ENCODE results near the gene CCDC9B.
A peak's percentile ranks its signal among the peaks of the same experiment; 100 is the strongest.

The CCDC9B gene

DNA sequence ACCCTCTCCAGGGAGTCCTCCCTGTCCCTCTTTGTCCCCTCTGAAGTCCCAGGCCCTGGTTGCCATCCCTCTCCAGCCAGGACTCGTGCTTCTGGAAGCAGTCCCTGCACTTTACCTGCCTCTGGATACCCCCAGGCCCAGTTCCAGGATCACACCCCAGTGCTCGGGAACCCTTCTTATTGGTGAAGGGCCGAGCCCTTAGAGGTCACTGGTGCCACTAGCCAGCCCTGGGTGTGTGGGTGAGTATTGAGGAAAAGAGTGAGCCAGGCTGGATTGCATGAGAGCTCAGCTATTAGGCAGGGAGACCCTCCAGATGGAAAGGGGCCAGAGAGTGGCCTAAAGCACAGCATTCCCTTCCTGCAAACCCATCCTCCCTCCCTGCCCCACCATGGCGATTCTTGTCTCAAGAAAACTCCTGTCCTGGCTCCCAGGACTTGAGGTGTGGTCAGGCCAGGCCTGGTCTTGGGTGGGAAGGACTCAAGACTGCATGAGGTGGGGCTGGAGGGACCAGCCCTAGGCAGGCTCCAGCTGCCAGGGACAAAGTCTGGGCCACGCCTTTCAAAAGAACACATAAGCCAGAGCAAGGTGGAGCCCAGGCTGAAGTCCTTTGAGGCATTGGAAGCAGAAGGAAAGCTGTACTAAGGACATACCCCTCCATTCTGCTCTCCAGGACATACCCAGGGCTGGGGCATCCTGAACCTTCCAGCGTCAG is 5.3 kb upstream of the CCDC9B start:
- no peak for DNase-seq

DNA sequence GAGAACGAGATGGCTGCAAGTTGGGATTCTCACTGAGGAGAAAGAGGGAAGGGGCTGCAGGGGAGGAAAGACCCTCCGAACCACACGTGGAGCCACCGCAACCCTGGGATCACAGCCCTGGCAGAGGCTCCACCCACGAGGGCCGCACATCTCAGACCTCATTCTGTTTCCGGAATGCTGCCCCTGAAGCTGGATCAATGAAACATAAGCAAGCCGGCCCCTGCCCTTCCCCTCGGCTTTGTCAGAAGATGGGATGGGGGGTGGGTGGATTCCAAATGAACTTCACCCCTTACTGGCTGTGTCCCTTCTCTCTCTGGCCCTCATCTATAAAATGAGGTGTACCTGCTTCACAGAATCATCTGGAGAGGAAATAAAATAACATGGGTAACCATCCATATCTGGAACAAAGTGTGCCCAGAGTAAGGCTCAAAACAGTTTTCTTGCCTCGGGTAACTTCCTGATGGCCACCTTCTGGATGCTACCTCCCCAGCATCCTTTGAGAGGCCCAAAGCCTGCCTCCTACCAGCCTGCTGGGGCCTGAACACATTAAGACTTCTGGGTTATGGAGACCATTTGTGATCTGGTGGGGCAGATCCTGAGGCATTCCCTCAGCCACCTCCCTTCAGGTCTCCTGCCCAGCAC is 4.6 kb upstream of the CCDC9B start:
- DNase-seq = no peak

DNA sequence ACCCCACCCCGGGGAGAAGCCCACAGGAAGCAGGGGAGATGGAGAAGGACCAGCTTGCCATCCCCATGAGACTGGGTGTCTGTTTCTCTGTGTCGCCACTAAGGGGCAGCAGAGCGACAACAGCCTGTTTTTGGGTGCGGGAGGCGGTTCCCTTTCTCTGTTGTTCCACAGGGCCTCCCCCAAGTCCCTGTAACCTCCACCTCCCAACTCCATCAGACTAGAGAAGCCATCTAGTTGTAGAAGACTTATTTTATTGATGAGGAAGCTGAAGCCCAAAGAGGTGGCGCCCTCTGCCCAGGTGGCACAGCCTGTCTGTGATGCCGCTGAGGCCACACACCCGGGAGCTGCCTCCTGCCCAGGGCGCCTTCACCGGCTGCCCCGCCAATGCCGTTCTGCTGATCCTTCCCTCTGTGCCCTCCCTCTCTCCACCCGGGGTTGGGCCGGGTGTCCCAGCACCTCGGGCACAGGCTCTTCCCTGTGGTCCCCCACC is 3.9 kb upstream of the CCDC9B start:
- peak in 38 of 51 donors; percentile 11 to 71 (median 38) for DNase-seq

DNA sequence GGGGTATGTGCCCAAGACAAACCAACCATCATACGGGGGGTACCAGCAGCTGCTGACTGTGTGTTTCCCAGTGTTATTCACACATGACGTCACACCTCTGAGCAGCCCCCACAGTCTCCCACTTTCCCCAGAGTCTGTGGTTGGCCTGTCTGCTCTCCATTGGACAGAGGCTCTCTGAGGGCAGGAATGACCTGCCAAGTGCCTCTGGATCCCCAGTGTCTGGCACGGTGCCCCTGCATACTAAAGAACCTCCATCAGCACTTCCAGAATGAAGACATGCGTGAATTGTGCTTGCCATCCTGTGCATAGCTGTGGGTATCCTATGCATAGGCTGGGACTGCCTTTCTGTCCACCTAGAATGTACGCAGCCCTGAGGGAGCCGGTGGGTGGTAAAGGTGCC is 3.5 kb upstream of the CCDC9B start:
- peak in 1 of 51 donors; percentile 41 for DNase-seq

DNA sequence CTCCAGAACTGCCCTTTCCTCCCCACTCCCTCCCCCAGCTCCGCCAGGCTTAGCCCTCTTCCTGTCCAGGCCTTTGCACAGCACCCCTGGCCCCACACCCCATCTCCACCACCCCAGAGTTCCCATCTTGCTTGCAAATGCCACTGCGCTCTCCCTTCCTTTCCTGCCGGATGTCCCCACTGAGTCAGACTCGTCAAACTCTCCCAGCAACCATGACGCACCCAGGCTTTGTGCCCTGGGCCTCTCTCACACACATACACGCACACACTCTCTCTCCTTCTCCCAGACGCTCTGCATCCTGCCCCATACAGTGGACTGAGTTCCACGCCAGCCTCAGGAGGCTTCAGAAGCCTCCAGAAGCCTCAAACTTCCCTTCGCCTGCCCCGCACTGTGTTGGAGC is 2.8 kb upstream of the CCDC9B start:
- DNase-seq = no peak

DNA sequence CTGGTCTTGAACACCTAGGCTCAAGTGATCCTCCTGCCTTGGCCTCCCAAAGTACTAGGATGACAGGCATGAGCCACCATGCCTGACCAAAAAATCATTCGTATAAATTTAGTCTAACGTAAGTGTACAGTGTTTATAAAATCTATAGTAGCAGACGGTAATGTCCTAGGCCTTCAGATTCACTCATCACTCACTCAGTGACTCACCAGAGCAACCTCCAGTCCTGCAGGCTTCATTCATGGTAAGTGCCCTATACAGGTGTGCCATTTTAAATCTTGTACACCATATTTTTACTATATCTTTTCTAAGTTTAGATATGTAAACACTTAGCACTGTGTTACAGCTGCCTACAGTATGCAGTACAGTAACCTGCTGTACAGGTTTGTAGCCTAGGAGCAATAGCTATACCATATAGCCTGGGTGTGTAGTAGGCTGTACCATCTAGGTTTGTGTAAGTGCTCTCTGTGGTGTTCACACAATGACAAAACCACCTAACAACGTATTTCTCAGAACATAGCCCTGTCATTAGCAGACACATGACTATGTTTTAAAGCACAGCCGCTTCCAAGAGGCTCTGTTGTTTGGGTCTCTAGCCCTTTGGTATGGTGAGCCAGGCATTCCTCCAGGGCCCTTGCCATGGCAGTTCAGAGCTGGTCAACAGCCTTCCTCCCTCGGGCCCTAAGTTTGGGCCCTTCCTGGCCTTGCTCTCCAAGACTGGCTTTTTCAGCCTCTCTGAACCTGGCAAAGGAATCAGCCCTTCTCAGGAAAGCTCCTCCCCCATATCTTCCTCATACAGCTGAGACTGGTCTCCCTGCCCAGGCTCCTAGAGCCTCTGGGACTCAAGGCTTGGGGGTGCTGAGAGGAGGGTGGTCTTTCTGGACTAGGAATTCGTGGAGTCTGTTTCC is 1.9 kb upstream of the CCDC9B start:
- DNase-seq = no peak

DNA sequence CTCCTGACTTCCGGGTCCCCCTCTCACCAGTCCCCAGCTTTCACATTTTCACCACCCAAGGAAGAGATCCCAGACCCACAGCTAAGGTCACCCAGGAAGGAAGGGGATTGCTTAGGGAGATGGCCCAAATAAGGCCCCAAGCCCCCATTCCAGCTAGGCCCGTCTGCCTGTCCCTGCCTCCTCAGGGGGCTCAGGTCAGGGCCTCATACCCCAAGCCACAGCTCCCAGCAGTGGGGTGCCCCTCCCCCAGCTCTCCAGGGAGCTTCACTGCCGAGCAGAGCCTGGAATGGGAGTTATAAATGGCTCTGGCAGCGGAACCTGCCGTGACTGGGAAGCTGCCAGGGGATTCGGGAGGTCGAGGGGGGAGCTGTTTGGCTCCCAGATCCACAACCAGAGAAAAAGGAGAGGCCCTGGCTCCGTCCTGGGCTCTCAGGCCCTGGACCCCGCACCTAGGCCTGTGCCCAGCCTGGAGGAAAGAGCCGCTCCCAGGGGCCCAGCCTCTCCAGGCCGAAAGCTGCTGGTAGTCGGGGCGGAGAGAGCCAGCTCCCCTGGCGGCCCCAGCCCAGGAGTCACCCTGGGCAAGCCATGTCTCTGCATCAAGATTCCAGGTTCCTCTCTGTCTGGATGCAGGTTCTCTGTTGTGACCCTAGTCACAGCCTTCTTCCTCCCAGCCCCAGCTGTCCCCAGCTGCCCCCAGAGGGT is 550 bp downstream of the CCDC9B start:
- DNase-seq = peak in 43 of 51 donors; percentile 36 to 94 (median 71)

DNA sequence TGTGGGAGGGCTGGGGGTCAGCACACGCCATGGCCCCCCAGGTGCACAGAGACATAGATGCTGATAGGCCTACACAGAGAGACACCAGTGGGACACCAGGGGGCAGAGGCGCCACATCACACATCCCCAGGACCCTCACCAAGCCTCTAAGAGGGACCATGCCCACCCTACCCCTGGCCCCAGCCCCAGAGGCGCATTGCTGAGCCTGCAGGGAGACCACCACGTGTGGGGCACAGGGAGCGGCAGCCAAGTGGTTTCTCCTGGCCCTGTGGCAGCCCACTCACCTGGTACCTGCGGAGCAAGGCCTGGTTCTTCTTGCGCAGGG is 1.2 kb downstream of the CCDC9B start:
- peak in 5 of 51 donors; percentile 20 to 46 (median 36) for DNase-seq

DNA sequence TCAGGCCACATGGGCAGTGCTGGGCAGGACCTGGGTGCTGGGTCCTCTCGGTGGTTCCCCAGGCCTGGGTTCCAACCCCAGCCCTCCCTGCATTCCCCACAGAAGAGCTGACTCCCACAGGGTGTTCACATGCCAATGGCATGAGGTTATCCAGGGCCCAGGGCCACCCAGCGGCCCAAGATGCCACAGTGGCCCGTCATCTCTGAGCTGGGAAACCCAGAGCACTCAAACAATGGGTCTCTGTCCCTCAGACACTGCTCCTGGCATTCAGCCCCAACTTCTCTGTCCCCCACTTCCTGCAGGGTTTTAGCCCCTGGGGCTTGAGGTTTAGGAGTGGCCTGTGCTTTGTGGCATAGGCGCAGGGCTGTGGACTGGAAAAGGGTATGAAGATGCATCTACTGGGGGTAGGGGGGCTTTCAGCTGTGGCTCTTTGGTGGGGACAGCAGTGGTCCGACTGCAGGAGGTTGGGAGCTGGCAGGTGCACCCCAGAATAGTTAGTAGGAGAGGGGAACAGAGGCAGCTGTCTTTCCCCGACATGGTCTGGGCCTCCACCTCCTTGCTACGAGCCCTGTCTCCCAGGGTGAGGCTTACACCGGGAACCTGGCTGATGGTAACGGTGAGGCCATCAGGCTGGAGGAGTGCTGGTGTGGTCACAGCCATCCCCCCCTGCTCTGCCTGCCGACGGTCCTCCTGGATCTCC is 1.7 kb downstream of the CCDC9B start:
- peak in 39 of 51 donors; percentile 8 to 79 (median 54) for DNase-seq

DNA sequence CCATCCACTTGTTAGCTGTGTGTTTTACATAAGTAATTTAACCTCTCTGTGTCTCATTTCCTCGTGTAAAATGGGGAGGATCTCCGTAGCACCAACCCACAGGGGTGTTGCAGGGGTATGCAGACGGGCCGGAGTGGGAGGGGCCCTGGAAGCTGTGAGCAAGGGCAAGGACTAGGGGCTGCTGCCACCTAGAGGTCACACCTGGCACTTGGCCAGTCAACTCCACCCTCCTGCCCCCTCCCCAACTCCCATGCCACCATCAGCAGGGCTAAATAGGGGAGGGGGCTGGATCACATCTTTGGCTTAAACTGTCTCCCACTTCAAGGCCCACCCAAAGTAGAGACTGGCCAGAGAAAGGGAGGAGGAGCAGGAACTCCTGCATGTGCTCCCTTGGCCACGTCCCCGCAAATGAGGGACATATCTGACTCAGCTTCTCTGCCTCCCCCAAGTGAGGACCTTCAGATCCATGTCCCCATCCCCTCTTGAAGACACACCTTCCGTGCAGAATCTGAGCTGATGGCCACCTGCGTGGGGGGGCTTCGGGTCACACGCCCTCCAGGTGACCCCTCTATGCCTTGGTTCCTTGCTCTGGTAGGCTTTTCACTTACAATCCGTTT is 2.6 kb downstream of the CCDC9B start:
- DNase-seq = peak in 37 of 51 donors; percentile 12 to 70 (median 36)

DNA sequence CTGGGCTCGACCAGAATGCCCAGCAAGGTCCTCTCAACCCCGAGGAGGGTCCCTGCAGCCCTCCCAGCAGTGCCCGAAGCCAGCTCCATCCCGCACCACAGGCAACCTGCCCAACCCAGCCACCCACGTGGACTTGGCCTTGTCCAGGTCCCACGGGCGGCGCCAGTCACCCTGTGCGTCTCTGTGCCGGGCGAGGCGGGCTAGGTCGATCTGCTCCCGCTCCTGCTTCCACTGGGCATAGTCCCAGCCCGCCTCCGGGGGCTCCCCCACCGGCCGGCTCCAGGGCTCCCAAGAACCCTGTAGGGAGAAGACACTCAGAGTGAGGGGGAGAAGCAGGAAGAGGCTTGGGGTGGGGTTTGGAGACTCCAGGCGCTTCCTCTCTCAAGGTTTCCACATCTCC is 3.1 kb downstream of the CCDC9B start:
- peak in 5 of 51 donors; percentile 10 to 31 (median 19) for DNase-seq

DNA sequence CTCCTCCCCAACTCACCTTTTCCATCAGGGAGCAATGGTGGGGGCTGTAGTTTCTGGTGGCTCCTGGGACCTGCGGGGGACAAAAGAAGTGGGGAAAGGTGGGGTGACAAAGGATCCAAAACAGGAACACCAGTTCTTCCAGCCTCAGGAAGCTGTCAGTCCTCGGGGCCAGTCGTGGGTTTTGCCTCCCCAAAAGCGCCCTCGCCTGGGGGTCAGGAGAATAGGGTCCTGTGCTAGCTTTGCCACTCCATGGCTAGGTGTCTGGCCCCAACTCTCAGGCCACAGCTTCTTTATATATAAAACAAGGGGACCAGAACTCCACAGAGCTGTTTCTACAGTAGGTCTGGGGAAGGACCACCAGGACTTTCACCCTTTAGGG is 4.0 kb downstream of the CCDC9B start:
- peak in 6 of 51 donors; percentile 7 to 29 (median 12) for DNase-seq

DNA sequence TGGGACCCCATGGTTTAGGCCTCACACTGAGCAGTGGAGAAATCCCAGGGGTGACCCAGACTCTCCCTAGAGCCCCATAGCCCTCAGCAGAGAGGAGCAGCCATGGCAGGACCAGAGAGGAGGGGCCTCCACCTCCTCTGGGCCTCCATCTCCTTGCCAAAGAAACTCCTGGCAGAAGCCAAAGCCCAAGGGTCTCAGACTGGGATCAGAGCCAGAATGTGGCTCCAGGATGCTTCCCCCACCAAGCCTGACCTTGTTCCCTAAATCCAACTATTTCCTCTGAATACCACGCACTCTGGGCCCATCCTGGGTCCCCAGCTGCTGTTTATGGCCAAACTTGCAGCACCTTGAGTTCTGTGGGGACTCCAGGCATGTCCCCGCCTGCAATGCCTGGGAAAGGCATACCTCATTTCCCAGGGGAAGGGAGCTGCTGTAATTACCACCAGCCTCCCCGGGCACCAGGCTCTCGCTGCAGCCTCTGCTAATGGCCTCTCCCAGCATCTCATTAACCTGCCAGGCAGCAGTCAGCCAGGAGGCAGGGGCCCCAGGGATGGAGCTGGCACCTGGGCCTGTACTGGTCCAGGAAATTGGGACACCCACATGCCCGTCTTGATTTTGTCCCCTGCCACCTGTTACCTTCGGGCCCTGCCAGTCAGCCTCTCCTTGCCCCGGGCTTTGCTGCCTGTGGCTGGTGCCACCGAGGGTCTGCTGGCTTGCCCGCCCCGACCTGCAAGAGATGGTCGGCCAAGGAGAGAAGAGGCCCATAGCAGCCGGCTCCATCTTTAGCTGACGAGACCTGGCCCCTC is 4.6 kb downstream of the CCDC9B start:
- no peak for DNase-seq

DNA sequence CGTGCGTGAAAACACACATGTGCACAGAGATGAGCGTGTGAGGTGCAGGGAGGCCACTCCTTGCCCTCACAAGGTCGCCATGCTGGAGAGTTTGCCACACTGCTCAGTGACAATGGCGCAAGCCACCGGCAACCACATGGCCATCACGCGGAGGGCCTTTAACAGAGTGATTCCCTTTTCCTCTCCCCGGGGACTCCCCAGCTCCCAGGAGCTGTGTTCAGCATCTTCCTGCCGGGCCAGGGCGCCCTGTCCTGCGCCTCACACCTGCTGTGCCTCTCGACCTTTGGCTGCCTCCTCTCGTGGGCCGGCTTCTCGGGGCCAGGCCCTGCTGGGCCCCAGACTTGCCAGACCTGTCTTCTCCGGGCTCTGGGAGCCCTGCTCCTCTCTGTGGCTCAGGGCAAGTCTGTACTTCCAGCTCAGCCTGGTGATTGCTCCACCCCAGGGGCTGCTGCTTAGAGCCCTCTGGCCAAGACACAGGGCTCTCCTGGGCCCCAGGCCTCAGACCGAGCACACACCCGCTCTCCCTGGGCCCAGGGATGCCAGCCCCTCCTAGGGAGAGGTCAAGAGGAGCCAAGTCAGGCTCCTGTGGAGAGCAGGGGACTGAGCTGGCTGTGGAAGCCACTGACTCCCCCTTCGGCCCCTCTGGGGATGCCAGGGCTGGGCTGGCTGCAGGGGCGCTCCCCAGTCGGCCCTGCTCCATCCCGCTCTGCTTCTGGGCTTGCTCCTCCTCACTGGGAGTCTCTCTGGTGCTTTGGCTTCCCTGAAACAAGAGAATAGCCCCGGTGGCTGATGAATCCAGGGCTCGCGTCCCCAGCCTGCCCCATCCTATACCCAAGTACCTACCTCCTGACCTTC is 5.6 kb downstream of the CCDC9B start:
- DNase-seq = peak in 3 of 51 donors; percentile 7 to 43 (median 8)

DNA sequence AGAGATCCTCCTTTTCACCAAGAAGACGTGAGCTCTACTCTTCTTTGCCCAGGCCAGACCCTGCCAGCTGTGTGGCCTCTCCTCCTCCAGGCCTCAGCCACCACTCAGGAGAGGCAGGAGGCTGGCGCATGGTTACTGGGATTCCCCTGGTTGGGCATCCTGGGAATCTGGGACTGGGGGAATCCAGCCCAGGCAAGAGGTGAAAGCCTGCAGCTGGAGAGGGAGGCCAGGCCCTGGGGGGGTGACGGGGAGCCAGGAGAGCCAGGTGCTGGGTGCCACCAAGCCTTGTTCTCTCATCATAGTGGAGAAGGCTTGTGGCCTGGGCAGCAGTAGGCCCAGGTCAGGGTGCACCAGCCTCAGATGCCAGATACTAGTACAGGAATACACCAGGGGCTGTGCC is 6.2 kb downstream of the CCDC9B start:
- DNase-seq = no peak

DNA sequence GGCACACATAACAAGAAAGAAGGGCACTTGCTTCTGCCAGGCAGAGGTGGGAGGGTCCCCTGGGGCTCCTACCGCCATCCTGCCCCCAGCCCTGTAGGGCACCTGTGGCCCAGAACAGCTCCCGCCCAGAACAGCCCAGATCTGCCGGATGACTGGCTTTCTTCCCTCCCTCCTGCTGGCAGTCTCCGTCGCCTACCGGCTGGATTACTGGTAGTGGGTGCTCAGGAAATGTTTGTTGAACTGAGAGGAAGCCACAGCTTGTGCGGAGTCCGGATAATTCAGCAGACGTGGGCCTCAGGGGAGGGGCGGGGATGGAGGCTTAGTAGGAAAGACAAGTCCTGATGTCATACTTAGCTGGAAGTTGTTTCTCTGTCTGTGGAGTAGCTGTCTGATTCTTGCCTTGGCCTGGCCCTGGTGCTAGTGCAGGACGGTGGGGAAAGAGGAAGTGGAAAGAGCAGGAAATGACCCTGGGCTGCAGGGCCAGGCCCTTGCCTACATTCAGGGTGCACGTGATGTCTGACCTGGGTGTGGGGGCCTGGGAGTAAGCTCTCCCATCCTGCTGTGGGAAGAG is 6.7 kb downstream of the CCDC9B start:
- DNase-seq = peak in 26 of 51 donors; percentile 4 to 67 (median 41)

DNA sequence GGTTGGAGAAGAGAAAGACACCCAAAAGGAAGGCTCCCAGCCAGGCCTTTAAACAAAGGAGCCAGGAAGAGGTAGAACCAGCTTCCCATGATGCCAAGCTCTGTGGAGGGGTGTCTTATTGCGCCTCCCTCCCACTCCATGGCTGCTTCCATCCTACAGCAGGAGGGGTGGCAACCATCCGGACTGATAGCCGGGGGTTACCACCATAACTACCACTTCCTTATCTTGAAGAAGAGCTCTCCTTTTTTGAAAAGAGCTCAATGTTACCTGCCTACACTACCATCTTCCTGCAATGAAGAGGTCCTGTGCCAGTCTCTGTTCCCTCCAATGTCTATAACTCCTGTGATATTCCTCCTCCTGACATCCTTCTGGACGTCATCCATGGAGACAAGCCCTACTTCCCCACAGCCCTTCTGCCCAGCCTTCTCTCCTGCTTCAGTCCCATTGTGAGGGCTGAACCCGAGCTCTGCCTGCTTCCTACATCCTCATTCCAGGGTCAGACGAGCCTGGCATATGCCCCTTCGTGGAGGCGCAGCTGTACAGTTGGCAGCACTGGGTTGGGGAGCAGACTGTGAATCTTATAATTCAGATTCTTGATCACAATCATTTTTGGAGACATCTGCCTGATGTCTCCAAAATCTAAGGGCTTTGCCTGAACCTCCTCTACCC is 8.5 kb downstream of the CCDC9B start:
- DNase-seq = no peak

DNA sequence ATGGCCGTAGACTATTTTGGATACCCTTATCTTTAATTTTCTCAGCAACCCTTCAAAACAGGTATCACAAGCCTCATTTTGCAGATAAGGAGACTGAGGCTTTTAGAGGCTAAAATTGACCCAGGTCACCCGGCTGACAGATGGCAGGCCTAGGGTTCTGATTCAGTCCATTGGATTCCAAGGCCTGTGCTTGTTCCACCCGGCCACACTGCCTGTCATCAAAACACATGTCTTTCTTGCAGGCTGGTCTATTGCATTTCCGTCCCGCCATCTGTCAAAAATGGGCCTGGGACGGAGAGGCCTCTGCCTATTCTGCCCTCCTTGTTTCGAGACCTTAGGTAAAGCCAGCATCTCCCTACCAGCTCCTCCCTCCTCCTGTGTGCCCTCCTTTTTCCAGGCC is 9.1 kb downstream of the CCDC9B start:
- DNase-seq = no peak

Measured in hypothalamus (tissue), 51 donors.